Activated CD8-positive, alpha-beta memory T cell treated with anti-CD3 and anti-CD28 coated beads for 48 hours (primary cell): ENCODE results near the gene AATK.

Experiments used
- DNase-seq, 3 experiments: peaks; one replicate each; pipeline ENCODE4 v3.0.0-alpha.2; 2020; ENCODE audit warnings: low read depth in 2 of 3, low spot score in 2 of 3

Gene AATK

DNA sequence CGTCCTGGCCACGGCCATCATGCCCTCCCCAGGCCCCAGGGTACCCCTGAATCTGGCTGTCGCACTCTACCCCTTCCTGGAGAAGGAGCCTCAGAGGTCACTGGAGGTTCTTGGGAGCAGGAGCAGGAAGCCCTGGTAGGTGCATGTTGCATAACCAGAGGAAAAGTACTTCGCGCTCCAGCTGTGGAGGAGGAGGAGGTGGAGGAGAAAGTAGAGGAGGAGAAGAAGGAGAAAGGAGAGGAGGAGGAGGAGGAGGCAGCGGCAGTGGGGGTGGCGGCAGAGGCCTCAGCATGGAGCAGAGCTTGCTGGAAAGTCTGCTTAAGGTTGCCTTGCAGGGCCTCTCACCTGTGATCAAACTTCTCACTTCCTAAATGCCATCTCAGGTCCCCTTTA lies 69.3 kb downstream of the AATK start:
- DNase-seq: no peak

DNA sequence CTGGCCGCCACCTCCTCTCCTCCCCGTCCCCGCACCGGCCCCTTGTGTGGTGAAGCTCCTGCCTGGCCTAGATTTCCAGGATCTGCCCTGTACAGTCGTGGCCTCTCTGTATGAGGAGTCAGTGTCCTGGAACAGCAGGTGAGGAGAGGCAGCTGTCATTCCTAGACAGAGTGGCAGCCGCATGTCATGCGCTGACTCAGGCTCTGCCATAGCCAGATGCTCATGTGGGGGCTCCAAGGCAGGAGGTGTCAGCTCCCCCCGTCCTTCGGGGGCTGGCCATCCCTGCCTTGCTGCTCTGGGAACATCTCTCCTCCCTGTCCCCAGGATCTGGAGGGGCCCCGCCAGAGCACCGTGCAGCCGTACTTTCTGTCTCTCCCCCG lies 70.6 kb downstream of the AATK start:
- no peak for DNase-seq

DNA sequence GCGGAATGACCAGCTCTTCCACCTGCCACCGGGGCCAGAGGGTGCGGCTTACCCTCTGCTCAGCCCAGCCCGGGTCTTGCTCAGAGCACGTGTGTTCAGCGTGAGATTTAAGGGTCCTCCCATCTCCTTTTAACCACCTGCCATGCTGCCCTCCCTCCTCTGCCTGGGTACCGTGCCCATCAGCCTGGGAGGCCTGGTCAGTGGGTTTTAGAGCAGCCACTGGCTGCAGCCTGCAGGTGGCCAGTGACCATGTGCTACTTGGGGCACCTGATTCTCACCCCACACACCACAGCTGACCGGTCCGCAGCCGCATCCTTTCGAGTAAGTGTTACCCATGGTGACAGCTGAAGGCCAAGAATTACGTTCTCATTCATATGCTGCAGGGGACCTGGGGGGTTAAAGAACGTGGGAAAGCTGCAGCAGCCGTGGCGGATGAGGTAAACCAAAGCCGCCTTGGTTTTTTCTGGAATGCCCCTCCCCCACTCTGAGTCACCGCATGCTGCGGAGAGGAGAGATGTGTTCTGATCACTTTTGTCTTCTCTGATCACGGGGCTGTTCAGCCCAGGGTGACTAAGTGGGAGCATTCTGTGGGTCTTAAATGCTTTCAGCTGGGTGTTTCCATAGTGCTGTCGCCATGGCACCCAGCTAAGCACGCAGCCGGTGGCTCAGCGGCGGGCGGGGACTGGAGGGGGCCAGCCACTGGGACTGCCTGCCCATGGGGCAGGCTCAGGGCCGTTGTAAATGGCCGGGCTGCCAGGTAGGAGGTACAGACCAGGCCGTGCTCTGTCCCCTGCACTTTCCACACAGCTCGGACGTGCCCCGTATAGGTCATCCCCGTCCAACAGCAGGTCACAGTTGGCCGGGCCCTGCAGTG lies 71.3 kb downstream of the AATK start:
- peak; percentile 76 to 90 (median 89) for DNase-seq

DNA sequence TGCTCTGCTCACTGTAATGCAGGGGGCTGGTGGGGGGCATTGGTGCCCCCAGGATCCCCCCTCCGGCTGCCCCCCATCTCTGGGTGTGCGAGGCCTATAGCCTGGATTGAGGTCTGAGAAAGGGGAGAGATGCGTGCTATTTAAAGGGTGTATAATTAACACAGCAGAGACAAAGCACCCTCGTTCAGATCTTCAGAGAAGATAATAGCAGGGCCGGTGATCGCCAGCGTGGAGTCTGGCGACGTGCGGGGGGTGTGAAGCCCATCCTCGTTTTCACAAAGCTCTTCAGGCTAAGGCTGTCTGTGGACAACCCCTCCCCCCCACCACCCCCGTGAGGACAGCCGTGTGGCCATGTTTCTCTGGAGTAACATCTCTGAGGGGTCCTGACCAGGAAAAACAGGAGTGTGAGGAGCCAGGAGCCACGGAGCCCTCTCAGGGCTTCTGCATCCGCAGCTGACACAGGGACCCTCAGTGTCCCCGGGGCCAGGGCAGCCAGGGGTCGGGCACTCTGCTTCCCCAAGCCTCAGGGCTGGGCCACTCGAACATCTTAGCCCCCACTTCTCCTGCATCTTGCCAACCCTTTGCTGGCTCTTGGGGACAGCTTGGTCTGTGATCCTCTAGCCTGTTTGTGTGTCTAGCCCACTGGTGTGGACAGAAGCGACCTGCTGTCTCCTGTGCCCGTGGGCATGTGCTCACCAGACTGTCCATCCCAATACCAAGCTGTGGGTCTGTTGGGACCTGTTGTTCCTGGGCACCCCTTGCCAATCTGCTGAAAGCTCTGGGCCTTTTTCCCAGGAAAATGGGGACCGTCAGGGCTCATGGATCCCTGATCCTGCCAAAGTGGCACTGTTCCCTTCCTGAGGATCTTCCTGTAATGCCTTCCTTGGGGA lies 72.2 kb downstream of the AATK start:
- no peak for DNase-seq

DNA sequence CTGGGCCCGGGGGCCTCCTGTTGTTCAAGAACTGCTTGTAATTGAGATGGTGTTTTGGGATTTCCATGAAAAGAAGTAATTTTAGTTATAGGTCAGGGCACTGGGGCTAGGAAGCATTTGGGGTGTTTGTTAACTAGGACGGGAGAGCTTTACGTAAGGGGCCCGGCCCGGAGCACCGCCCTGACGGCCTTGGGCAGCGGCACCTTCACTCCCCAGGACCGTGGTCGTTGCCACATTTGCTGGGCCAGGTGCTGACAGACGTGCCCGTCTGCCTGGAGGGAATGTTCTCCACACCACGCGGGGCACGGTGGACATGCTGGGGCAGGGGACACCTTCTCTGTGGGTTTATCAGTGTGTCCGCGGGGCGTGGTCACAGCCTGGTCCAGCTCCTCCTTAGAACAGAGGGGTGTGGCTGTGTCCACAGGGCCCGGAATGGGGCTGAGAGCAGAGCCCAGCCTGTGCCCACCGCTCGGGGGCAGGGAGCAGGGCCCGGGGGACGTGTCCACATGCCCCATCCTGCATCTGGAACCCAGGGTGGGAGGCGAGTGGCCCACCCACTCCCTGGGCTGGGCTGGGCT lies 73.4 kb downstream of the AATK start:
- no peak for DNase-seq

DNA sequence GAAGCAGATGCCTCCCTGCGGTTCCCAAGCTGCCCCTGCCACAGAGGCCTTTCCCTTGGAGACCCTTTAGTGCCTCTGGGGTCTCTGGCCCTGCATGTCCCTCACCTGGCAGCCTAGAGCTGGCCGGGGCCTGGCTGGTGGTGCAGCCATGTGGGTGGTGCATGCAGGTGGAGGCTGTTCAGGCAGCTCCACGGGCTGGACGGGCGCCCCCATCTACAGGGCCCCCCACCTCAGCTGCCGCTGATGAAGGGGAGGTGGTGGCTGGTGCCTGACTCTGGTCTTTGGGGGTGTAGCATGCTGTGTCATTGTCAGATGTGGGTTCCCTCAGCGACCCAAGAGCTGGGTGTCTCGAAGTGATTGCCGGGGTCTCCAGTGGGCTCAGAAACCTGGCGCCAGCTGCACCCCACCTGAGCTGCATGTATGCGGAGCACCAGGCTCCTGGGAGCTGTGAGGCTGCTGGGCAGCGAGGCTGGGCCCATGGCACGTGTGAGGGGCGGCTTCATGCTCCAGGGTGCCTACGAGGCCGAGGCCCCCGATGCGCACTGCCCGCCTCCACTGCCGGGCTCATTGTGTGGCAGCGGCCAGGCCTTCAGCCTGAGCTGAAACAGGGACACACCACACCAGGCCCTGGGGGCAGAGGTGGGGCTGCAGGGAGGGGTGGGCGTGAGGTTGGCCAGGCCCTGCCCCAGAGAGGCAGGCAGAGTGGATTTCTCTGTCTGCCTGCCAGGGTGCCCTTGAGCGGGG lies 74.1 kb downstream of the AATK start:
- DNase-seq: no peak

DNA sequence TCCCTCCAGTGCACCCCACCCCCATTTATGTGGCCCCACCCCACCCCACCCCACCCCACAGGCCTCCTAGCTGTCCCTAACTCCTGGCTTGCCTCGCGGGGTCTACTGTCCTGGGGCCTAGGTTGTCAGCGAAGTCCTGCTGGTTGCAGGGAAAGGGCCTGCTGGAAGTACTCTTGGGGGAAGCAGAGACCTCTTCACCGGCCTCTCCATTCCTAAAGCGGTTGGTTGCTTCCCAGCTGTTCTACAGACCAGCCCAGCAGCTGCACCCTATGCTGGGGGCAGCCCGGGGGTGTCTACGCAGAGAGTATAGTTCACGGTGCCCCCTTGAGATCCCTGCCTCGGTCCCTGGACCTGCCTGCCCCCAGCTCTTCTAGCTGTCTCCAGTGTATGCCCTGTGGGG lies 74.9 kb downstream of the AATK start:
- no peak for DNase-seq

DNA sequence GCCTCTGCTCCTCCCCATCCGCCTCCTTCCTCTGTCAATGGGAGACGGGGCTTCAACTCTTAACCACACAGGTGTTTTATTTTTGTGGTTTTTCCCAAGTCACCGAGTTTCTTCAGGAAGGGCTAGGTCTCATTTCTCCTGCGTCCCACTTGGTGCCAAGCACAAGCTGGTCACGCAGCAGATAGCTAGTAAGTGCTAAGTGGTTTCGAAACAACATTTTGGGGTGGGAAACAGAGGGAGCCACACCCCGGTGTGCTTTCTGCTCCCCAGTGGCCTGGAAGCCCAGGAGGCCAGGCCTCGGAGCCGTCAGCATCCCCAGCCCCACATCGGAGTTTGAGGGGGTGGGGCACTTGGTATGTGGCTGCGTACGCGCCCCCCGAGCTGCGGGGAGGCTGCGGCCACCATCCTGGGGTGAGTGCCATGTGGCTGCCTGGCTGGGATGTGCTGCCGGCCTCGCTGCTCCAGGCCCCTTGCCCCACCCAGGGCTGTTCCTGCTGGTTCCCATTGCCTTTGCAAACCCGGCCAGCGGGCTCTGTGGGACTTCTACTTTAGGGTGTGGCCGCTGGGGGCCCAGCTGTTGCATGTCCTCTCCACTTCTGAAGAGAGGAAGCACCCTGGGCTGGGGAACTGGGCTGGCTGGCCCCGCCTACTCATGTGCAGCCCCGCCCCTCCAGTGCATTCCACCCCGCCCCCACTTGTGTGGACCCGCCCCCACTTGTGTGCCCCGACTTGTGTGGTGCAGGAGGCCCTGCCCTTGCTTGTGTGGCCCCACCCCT lies 75.5 kb downstream of the AATK start:
- no peak for DNase-seq

DNA sequence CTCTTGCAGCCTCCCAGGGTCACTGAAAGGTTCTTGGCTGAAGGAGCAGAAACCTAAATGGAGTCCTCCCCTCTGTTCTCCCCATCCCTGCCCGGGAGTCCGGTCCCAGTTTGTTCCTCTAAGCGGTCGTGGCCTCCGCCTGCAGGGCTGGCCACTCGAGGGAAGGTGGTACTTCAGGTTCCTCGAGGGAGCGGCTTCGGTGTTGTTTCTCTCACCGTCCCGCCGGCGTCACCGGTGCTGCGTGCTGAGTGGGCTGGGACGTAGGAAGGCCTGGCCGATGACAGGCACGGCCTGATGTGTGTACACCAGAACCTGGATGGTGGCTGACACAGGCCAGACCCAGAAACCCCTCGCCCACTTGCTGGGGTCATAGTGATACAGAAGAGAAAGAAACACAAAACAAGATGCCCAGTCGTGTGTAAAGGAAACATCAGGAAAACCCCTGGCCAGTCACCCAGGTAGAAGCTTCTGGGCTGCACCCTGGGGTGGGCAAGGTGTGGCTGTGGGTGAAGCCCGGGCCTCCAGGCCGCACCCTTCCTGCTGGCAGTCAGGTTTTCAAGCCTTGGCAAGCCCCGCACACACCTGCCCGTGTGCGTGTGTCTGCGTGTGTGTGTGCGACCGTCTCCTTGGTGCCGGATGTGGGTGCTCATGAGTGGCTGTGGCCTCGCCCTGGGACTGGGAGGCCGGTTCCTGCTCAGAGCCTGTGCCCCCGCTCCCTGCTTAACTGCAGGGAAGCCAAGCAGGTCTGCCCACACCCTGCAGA lies 79.1 kb downstream of the AATK start:
- no peak for DNase-seq

DNA sequence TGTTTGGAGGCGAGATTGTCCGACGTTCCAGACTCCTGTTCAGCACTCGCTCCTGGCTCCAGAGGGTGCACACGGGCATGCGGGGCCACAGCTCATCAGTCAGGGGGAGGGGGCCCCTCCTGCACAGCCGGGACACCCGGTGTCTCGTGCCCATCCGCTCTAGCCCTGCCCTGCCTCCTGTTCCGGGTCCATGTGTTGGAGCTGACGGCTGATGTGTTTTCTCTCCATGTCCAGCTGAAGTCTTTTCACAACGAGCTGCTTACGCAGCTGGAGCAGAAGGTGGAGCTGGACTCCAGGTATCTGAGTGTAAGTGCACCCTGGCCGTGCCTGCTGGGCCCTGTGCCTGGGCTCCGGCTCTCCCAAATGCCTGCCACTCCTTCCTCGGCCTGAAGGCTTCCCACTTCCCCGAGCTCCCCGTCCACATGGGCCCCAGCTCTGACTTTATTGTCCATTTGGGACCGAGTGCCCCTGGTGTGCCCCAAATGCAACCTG lies 80.6 kb downstream of the AATK start:
- DNase-seq: no peak

DNA sequence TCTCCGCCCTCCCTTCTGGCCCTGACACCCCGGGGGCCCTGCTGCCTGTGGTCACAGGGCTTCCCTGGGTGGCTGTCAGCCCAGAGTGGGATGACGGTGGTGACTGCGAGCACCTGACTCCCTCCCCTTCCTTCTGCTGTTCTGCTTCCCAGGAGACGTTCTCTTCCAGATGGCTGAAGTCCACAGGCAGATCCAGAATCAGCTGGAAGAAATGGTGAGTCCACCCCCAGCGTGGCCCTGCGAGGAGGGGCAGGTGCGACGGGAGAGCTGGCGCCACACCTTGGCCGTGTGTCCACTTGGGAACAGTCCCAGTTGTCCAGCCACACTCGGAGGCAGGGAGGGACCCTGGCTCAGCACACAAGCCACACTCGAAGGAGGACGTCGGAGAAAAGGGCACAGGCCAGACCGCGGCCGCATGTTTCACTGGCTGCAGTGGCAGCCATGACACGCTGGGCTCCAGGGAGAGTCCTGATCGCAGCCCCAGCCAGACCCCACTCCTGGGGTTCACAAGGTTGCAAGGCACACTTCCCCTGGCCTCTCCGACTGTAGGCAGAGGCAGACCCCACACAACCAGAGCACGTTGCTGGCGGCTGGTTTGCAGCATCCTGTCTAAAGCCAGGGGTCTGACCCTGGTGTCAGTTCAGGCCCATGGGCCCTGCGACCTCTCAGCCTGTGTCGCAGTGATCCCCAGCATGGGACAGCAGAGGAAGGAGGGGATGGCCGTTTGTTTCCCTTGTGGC lies 81.2 kb downstream of the AATK start:
- DNase-seq: no peak

DNA sequence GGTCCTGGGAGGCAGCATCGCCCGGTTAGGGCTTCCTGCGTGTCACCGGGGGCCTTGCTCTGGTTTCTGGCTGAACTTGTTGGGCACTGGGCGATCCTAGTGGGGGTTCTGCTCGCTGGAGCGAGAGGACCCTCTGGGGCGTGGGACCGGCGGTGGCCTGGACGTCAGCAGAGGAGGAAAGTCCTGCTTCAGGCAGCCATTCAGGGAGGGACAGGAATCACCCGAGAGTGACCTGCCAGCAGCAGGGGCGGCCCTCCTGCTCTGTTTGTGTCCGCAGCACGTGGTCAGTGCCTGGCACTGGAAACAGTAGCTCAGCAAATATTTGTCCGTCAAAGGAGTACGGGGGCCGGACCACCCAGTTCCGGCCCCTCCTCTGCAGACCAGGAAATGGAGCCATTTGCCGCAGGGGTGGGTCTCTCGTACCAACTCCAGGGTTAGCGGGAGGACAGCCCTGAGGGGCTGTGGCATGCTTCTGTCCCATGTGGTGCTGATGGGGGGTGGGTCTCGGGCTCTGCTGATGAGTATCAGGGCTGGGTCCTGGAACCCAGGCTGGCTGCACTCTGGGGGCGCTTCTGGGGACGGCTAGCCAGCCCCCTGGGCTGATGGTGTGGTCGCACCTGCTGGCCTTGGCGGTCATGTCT lies 82.8 kb downstream of the AATK start:
- DNase-seq: no peak

DNA sequence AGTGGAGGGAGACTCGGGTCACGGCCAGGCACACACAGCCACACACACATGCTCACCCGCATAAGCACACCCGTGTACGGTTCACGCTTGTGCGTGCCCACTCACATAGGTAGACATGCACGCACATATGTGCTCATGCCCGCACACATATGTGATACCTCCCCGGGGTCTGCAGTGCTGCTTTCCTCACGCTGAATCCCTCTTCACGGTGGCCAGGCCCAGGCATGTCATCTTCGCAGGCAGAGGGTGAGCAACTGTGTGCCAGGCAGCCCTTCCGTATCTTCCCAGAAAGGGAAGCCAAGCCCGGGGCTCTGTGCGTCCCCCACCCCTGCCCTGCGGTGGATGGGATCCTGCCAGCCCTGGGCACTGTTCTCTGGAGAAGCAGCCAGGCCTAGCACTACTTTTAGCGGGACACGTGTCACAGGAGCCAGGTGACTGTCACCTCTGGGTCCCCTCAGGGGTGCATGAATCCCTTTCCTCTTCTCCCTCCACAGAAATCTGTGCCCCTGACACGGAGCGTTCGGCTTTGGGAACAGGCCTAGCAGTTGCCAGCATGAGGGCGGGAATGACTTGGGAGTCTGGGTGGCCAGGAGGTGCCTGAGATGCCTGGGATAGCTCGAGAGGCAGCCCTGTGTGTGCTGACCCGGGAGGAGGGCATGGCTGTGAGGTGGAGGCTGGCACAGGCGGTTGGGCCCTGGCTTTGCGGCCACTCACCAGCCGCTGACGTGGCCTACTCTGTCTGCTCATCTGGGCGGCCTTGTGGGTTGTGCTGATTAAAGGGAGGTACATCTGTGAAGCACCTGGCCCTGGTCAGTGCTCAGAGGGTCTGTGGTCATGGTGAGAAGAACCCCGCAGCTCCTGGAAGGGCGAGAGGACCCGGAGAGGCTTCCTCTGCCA lies 83.6 kb downstream of the AATK start:
- DNase-seq: no peak

DNA sequence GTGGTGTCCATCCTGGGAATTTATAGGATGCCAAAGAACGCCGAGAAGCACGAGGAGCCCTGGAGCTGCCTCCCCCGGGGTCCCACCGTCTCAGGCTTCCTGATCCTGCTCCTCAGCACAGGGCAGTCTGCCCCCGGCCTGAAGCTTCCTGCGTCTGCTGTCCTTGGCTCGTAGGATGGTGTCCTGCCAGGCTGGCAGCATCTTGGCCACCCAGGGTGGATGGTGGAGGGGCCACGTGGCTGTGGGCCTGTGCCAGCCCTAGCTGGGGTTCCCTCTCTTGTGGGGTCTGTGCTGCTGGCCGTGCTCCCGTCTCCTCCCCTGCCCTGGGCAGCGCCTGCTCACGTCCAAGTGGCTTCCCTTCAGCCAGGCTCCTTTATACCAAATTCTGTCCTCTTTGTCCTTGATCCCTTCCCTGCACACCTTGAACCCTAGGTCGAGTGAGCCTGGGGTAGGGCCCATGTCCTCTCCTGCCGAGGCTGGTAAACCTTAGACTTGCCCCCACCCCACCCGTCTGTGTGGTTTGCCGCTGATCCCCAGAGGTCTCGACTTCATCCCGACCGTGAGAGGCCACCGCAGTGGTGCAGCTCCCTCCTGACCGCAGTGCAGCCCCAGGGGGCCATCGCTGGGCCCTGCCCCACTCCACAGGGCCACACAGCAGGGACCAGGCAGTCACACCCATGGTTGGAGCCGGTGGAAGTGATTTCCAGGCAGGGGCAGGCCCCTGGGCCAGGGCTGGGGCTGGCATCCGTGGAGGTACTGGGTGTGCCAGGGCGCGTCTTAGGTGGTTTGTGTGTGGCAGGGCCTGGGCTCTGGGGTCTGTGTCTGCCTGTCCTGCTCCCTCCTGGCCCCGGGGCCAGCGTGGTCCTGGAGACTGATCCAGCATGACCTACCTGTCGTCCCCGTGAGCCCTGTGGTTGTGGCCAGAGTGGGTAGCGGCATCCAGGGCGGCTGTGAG lies 84.5 kb downstream of the AATK start:
- no peak for DNase-seq

DNA sequence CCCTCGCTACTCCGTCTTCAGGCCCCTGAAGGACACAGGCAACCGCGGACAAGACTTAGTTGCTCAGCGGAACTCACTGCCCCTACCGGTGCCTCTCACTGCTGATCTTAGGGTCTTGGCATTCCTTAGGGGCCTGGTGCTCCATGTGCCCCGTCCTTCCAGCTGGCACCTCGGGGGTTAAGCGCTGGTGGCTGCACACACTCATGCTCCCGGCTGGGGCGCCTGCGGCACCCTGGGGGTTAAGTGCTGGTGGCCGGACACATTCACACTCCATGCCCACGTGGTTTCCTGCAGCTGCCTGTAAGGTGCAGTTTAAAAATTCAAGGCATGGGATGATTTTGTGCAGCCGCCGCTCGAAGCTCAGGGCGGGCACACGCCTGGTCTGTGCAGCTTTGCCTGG lies 86.0 kb downstream of the AATK start:
- DNase-seq: no peak
